ENCODE measurements around the gene CHAT.

Gene CHAT

DNA sequence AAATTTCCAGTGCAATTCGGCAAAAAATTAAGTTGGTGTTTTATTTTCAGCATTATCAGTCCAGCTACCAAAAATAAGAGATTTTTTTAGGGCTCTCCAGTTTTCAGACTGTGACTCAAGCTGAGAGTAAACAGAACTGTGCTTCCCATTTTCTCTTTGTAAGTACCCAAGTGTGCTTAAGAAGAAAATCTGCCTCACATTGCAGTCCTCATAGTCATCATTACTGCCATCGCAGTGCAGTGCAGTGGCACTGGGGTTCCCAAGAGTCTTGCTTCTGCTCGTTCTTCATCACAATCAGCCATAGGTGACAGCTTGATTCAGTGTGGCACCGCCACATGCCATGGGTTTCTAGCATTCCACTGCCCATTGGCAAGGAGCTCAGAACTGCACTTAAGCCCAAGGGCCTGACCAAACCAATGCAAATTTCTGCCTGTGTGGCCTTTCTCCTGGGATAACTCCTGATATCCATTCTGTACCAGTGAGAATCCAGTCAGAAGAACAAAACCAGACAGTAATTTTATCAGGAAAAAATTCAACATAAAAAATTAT, 49.3 kb upstream of the CHAT start:
- no peak for TF ChIP-seq ZNF146 (tag by site-specific recombination; IDR thresholded peaks at IDR 0.05)
- TF ChIP-seq ZBTB8A (tag by site-specific recombination; IDR thresholded peaks at IDR 0.05), result no peak
- no peak for TF ChIP-seq ZNF114 (tag by site-specific recombination; IDR thresholded peaks at IDR 0.05)
- TF ChIP-seq, protein P1, sequence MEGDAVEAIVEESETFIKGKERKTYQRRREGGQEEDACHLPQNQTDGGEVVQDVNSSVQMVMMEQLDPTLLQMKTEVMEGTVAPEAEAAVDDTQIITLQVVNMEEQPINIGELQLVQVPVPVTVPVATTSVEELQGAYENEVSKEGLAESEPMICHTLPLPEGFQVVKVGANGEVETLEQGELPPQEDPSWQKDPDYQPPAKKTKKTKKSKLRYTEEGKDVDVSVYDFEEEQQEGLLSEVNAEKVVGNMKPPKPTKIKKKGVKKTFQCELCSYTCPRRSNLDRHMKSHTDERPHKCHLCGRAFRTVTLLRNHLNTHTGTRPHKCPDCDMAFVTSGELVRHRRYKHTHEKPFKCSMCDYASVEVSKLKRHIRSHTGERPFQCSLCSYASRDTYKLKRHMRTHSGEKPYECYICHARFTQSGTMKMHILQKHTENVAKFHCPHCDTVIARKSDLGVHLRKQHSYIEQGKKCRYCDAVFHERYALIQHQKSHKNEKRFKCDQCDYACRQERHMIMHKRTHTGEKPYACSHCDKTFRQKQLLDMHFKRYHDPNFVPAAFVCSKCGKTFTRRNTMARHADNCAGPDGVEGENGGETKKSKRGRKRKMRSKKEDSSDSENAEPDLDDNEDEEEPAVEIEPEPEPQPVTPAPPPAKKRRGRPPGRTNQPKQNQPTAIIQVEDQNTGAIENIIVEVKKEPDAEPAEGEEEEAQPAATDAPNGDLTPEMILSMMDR (tag by site-specific recombination; IDR thresholded peaks at IDR 0.05), result no peak
- no peak for TF ChIP-seq ZEB2 (tag by site-specific recombination; IDR thresholded peaks at IDR 0.05)
- TF ChIP-seq, protein P2, sequence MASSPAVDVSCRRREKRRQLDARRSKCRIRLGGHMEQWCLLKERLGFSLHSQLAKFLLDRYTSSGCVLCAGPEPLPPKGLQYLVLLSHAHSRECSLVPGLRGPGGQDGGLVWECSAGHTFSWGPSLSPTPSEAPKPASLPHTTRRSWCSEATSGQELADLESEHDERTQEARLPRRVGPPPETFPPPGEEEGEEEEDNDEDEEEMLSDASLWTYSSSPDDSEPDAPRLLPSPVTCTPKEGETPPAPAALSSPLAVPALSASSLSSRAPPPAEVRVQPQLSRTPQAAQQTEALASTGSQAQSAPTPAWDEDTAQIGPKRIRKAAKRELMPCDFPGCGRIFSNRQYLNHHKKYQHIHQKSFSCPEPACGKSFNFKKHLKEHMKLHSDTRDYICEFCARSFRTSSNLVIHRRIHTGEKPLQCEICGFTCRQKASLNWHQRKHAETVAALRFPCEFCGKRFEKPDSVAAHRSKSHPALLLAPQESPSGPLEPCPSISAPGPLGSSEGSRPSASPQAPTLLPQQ (tag by site-specific recombination; IDR thresholded peaks at IDR 0.05), result no peak
- TF ChIP-seq ZNF140 (tag by site-specific recombination; IDR thresholded peaks at IDR 0.05), result no peak
- TF ChIP-seq REPIN1 (tag by site-specific recombination; IDR thresholded peaks at IDR 0.05; ENCODE audit: low read depth), result no peak
- TF ChIP-seq YY2 (tag by site-specific recombination; IDR thresholded peaks at IDR 0.05), result no peak
- no peak for TF ChIP-seq ZFHX2 (tag by site-specific recombination; conservative IDR thresholded peaks at IDR 0.05)
- TF ChIP-seq MEIS1 (CRISPR knock-in tag; IDR thresholded peaks at IDR 0.05; ENCODE audit: borderline replicate concordance), result no peak
- TF ChIP-seq, protein P3, sequence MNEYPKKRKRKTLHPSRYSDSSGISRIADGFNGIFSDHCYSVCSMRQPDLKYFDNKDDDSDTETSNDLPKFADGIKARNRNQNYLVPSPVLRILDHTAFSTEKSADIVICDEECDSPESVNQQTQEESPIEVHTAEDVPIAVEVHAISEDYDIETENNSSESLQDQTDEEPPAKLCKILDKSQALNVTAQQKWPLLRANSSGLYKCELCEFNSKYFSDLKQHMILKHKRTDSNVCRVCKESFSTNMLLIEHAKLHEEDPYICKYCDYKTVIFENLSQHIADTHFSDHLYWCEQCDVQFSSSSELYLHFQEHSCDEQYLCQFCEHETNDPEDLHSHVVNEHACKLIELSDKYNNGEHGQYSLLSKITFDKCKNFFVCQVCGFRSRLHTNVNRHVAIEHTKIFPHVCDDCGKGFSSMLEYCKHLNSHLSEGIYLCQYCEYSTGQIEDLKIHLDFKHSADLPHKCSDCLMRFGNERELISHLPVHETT (tag by site-specific recombination; IDR thresholded peaks at IDR 0.05), result no peak
- no peak for TF ChIP-seq GLIS1 (tag by site-specific recombination; IDR thresholded peaks at IDR 0.05)
- no peak for TF ChIP-seq ZNF473 (tag by site-specific recombination; IDR thresholded peaks at IDR 0.05)
- TF ChIP-seq ZNF214 (tag by site-specific recombination; IDR thresholded peaks at IDR 0.05; ENCODE audit: borderline replicate concordance), result no peak
- TF ChIP-seq ZBTB21 (tag by site-specific recombination; IDR thresholded peaks at IDR 0.05), result no peak
- TF ChIP-seq ZNF837 (tag by site-specific recombination; IDR thresholded peaks at IDR 0.05), result no peak
- no peak for TF ChIP-seq ZNF791 (tag by site-specific recombination; IDR thresholded peaks at IDR 0.05)
- H3K27ac ChIP-seq (ENCODE audit: extremely low read depth, low read depth, low read length), result no peak overlapping the region
- H3K36me3 ChIP-seq (ENCODE audit: control insufficient read depth in 2 of 2, insufficient read depth in 1 of 2, low read length in 2 of 2), result no peaks in the 10 kb centered on the region
- ChIA-PET CTCF (interaction anchor here (0.6 to 1.9 kb wide), 3 partner anchors 29 to 908 kb away, joined by 3 to 9 read pairs (median 3); no protein-coding TSS in a partner anchor), POLR2A (interaction anchor here (1.5 kb wide), 1 partner anchor 26 kb away, joined by 3 read pairs; the partner anchor contains the start of gene ERCC6)
- H3K9me3 ChIP-seq (ENCODE audit: control insufficient read depth, insufficient read depth, low read depth, low read length), result no peaks in the 10 kb centered on the region
- no peaks in the 10 kb centered on the region for H3K4me1 ChIP-seq (ENCODE audit: control insufficient read depth, insufficient read depth, low read length)
- H3K4me3 ChIP-seq (ENCODE audit: low read depth, low read length), result no peak overlapping the region

DNA sequence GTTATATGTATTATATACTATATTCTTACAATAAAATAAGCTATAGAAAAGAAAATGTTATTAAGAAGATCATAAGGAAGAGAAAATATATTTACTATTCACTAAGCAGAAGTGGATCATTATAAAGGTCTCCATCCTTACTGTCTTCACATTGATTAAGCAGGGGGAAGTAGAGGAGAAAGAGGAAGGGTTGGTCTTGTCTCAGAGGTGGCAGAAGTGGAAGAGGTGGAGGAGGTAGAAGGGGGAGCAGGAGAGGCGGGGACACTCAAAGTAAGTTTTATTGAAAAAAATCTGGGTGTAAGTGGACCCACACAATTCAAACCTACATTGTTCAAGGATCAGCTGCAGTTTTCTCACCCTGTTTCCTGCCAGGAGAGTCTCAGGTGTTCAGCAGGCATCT, 46.0 kb upstream of the CHAT start:
- H3K27ac ChIP-seq (ENCODE audit: extremely low read depth, low read depth, low read length), result no peak overlapping the region
- H3K9me3 ChIP-seq (ENCODE audit: control insufficient read depth, insufficient read depth, low read depth, low read length), result no peaks in the 10 kb centered on the region
- H3K4me1 ChIP-seq (ENCODE audit: control insufficient read depth, insufficient read depth, low read length), result no peaks in the 10 kb centered on the region
- H3K36me3 ChIP-seq (ENCODE audit: control insufficient read depth in 2 of 2, insufficient read depth in 1 of 2, low read length in 2 of 2), result no peaks in the 10 kb centered on the region
- H3K4me3 ChIP-seq (ENCODE audit: low read depth, low read length), result no peak overlapping the region
- no peak for TF ChIP-seq ZNF23 (tag by site-specific recombination; IDR thresholded peaks at IDR 0.05; ENCODE audit: borderline replicate concordance)
- TF ChIP-seq ZNF354C (tag by site-specific recombination; IDR thresholded peaks at IDR 0.05; ENCODE audit: borderline replicate concordance, low read depth), result no peak
- TF ChIP-seq, protein P4, sequence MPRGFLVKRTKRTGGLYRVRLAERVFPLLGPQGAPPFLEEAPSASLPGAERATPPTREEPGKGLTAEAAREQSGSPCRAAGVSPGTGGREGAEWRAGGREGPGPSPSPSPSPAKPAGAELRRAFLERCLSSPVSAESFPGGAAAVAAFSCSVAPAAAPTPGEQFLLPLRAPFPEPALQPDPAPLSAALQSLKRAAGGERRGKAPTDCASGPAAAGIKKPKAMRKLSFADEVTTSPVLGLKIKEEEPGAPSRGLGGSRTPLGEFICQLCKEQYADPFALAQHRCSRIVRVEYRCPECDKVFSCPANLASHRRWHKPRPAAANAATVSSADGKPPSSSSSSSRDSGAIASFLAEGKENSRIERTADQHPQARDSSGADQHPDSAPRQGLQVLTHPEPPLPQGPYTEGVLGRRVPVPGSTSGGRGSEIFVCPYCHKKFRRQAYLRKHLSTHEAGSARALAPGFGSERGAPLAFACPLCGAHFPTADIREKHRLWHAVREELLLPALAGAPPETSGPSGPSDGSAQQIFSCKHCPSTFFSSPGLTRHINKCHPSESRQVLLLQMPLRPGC (tag by site-specific recombination; IDR thresholded peaks at IDR 0.05), result no peak
- no peak for TF ChIP-seq ZNF776 (tag by site-specific recombination; IDR thresholded peaks at IDR 0.05; ENCODE audit: borderline replicate concordance)
- TF ChIP-seq ZNF837 (tag by site-specific recombination; IDR thresholded peaks at IDR 0.05), result no peak
- ChIA-PET POLR2A (no interaction called here), CTCF (no interaction called here)
